ENCODE data around the gene MCC. TPM values are rescaled to one million over a fixed set of nuclear protein-coding genes. Genes with fewer than 3 reads are reported as not detected.

MCC gene
- total RNA-seq, 1 donor from 2014 or later: 47.7 TPM

DNA sequence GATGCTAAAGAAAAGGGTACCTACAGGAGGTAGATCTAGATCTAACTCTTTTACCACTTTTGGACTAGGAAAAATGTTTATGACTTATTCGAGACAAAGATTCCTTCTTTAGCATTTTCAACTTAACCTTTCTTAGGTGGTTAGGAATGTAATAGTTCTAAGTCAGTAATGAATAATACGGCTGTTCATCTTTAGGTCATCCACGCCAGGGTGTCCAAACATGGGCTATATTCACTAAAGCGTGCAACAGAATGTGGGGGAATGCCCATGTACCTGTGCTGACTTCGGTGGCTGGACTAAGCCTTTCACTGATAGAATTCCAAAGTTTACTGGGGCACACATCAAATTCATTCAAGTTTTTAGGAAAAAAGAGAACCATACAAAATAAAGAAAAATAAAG, 218.2 kb downstream of the MCC start:
- DNase-seq: no peak

DNA sequence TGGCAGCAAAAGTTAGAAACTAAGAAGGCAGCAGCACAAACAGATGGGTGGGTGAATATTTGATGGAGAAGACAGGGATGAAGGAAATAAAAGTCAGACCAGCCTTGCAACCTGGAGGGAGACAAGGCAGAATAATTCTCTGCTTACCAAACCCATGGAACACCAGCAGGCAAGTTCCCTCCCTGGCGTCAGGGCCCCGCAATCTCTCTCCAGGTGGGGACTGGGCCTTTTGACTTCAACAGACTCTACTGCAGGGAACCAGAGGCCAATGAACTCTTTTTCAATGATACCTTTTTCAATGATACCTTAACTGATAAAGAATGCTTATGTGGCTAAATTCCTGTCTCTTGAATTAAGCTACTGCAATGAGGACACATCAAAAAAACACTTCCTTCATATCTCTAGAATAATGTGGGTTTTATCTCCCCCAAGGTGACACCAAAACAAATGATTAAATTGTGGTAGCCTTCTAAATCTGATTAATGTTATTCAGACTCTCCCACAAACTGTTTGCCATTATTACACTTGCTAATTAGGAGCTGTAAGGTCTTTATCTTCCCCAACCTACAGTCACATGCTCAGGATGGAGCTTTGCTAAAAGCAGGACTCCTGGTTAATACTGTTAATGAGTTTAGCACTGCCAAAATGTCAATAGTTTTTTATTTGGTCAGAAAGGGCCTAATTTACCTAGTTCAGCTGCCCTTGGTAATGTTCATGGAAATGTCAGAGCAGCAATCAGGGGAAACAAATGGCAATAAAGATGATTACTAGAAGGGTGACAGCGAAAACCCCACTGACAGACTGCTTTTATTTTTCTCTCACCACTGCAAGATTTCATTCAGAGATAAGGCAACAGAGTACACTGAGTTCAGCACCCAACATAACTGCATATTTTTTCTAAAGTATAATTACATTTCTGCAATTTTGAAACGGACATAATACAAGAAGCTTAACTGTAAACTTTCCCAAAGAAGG, 218.9 kb downstream of the MCC start:
- no peak for DNase-seq

- DNase-seq: no peak
Measured at GRCh38 chr5:113268232-113268631, 220.0 kb downstream of the MCC start.

DNA sequence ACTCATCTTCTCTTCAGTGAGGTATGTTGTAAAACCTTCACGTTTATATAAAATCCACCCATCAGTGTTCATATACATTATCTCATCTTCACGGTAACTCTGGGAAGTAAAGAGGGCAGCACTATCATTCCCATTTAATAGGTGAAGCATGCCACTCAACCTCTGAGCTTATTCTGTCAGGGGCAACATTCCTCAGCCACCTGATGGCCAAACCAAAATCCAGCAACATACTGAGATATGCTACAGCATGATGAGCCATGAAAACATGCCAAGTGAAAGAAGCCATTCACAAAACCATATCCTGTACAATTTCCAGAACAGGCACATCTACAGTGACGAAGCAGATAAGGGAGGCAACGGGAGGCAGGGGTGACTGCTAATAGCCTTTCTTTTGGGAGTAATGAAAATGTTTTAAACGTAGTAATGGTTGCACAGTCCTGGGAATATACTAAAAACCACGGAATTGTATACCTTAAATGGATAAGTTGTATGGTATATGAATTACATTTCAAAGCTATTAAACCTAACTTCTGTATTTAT, 220.8 kb downstream of the MCC start:
- DNase-seq: no peak

DNA sequence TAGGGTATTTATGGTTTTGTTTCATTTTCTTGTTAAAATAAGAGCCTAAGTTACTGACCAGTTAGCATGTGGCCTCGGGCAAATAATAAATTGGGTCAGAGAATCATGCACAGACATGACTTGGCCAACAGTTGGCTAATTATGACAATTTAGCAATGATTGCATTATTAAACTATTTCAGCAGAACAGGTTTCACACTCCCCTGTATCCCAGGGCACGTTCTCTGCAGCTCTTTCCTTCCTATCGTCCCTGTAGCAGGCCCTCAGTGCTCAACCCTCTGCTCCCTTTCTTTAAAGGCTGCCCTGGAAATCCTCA, 221.4 kb downstream of the MCC start:
- no peak for DNase-seq

GRCh38 chr5:113266227-113266912, 221.9 kb downstream of the MCC start:
- no peak for DNase-seq

GRCh38 chr5:113265190-113265589, 223.1 kb downstream of the MCC start:
- no peak for DNase-seq

DNA sequence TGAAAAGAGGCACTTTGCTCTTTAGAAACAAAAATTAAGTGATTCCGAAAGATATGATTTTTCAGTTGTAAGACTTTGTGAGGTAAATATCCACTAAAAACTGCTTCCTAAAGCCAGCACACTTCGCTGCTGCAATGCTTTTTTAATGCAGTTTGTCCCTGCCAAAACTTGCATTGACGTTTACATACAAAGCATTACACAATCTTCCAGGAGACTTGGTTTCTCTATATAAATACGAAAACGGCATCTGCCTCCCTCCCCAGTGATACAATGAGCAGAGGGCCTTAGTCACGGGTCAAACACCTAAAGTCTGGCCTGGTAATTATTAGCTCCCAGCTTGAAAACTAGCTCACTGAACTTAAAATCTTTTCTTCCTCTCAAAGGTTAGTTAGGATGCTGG, 224.2 kb downstream of the MCC start:
- peak; percentile 22 for DNase-seq

- no peak for DNase-seq
Measured at GRCh38 chr5:113263545-113263944, 224.7 kb downstream of the MCC start.

- DNase-seq: no peak
Measured at GRCh38 chr5:113262674-113263073, 225.6 kb downstream of the MCC start.

DNA sequence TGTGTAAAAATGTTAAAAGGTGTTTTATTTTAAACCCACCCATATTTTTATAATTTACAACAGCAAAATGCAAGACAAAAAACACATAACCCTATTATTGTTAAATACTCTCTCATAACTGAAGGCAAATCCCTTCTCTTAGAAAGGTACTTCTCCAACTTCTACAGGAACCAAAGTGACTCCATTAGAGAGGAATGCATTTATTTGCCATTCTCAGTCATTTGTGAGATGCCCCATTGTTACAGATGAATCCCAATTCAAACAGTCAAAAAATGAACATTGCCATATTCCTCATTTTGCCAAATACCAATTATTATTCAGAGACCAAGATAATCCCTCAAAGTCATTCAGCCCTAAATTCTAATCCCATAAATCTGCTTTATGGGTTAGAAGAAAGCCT, 229.2 kb downstream of the MCC start:
- no peak for DNase-seq

DNA sequence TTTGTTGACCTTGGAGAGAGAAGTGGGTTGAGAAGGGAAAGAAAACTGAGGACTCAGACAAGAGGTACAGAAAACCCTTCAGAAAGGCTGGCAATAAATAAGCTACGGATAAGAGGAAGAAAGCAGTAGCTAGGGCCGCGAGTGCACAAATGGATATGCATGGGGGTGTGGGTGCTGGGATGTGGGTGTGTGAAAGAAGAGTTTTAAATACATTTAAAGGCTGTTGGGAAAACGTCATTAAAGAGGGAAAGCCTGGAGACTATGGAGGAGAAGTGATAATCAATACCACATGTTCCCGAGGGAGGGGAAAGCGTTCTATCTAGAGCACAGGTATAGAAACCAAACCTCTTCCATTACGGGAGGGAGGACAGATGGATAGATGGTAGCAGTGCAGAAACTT, 230.7 kb downstream of the MCC start:
- DNase-seq: no peak

DNA sequence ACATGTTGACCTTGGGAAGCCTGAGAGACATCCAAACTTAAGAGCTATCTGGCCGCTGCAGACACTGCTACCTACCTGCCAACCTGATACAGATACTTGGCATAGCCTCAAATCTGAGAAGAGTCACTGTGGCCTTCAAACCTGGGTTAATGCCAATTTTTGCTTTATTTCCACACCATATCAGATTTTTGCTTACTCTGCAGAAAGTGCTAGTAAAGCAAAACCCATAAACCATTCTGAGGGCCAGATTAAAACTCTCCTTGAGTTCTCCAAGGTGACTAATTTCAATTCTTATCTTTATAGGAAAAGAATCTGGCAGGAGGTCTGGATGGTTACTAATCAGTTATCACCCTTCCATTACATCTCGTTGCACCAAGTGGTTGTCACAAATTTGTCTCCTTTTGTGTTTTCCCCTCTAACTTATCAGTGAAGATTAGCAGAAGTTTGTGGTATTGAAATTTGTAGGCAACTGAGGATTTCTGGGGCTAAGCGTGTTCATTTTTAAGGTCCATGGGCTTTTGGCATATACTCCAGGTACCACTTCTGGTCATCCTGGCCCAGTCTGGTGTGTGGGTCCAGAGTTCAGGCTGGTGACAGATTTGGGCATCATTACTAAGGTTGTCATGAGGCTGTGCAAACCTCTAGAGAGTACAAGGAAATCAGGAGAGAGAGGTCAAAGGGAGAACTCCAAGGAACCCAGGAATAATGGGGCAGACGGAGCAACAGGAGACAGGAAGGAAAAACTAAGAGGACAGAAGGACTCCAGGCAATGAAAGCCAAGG, 231.4 kb downstream of the MCC start:
- no peak for DNase-seq

DNA sequence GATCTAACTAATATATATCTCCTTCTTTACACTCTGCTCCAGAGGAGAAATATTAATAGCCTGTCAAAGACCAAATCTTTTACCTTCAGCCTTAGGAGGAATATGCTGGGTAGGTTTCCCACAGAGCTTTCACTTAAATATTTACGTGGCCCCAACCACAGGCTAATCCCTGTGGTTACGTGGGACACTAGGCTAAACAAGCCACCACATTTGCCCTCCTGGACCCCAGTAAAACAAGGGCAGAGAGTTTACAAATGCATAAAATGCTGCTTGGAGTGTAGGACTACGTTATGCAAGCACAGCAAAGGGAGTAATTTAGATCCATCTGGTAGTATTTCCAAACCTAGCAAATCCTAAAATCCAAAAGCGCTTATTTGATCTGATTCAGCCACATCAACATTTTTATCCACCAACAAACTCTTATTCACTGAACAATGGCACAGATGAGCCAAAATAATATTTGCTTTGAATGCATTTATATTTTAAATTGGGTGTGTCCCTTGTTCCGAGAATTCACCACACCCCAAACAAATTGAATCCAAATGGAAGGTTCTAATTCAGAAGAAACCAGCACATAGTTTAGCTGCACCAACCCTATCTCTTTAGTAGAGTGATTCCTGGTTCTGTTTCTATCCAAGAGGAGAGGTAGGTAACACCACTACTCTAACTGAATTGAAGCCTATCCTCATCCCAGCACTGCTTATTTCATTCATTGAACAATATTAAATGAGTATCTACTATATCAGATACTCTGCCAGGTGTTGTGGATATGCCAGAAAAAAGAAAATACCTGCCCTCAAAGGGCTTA, 232.5 kb downstream of the MCC start:
- no peak for DNase-seq

DNA sequence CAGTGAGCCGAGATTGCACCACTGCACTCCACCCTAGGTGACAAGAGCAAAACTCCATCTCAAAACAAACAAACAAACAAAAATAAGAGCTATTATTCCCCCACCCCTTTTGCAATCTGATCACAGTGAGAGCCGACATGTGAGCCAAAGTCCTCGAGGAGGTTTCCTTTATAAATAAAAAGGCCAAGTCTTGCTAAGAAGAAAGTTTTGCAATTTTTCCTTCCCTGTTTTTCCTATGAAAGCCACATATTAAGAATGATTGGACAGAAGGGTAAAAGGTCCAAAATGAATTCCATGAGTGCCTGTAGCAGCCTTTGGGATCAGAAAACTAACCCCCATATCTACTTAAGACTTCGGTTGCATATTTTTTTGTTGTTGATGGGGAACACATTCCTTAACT, 233.1 kb downstream of the MCC start:
- no peak for DNase-seq

- DNase-seq: no peak
Measured at GRCh38 chr5:113253037-113253436, 235.2 kb downstream of the MCC start.

DNA sequence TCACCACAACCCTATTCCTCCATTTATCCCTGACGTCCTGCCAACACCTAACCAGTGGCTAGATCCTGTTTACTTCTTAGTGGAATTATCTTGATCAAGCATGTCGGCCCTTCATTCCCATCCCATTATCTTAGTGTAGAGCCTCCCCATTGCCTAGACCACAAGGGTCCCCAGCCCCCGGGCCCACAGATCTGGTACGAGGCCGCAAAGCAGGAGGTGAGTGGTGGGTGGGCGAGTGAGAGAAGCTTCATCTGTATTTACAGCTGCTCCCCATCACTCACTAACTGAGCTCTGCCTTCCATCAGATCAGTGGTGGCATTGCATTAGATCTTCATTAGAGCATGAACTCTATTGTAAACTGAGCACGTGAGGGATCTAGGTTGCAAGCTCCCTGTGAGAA, 236.2 kb downstream of the MCC start:
- no peak for DNase-seq

GRCh38 chr5:113250341-113250953, 237.8 kb downstream of the MCC start:
- DNase-seq: peak; percentile 89

DNA sequence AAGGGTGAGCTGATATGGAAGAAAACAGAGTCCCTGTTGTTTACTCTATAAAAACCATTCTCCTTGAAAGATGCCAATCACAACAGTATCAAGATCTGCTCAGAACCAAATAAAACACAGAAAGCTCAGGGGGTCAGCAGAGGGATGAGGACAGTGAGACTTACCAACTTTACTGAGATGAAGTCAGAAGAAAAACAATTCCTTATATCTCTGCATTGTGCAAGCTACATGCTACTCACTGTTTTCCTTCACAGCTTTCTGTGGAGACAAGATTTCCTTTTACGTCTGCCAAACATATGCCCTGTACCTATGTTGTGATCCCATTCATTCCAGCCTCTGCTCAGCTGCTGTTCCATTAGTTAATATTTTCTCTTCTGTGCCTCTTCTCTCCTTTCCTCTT, 239.0 kb downstream of the MCC start:
- no peak for DNase-seq

DNA sequence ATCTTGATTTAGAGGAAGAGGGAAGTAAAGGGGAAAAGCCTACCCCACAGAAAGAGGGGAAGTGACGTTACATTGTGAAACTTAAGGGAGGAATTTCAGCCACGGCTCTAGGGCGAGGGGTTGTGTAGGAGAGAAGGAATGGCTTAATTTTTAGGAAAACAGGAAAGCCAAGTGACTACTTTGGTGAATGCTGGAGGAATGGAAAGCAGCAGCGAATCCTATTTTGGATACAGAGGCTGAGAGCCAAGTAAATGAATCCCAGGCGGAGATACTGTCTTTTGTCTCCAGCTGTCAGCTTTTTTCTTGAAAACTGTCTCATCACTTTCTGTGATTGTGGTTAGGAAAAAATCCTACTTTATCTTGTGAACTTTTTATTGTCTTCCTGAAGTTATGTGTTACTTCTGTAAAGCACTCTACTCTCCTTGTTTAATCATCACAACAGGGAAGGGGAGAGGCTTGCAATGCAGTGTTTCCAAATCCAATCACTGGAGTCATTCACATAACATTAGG, 241.8 kb downstream of the MCC start:
- DNase-seq: peak; percentile 79
